Activated T-cell treated with anti-CD3 and anti-CD28 coated beads, Interleukin-2, amount 50 U/mL, for 1 hour (primary cell): ENCODE measurements around the gene RAB27A.

Source experiments
- DNase-seq: peaks from one replicate; pipeline ENCODE4 v3.0.0-alpha.2; 2020

The RAB27A gene

GRCh38 chr15:55221090-55222011 is 68.3 kb downstream of the RAB27A start:
- peak; percentile 26 for DNase-seq

DNA sequence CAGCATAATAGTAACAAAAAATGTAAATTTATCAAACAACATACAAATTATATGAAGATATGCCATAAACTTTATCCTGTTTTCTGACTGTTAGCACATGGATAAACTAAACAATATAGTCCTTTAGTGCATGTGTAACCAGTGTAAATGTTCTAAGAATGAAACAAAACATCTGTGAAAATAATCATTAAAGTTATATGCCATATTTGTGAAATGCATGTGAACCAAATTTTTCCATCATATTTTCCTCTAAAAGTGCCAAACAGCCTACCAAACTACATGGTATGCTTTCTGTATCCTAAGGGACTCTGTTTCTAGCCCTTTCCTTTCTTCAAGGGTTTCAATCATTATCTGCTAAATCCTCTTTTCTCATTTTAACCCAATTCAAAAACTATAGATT is 69.0 kb downstream of the RAB27A start:
- DNase-seq: no peak

GRCh38 chr15:55218056-55218455 is 71.6 kb downstream of the RAB27A start:
- no peak for DNase-seq

DNA sequence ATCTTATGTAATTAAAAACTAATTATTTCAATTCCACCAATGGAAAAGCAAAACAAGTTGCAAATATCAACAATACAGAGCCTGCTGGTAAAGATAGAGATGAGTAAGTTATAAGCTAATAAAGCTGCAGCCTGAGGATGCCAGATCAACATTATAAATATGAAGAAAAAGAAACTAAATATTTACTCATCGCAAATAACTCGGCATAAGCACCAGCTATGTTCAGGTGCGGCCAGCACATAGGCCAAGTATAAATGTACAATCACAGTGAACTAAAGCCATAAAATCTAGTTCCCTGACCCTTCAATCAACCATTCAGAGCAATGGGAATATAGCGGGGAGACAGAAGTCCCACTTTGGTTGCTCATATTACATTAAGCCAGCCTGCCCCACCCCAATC is 85.1 kb downstream of the RAB27A start:
- no peak for DNase-seq

DNA sequence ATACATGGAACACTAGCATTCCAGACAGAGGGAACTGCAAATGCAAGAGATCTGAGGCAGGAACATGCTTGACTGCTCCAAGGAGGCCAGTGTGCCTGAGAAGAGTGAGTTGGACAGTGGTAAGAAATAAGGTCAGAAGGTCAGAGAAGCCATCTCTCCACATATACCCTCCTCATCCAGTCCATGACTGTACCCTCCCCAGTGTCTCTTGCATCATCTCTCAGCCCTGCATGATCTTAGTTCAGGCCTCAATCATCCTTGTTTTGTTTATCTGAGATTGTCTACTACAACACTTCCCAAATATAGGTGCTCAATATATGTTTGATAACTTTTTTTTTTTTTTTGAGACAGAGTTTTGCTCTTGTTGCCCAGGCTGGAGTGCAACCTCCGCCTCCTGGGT is 87.4 kb downstream of the RAB27A start:
- DNase-seq: no peak

DNA sequence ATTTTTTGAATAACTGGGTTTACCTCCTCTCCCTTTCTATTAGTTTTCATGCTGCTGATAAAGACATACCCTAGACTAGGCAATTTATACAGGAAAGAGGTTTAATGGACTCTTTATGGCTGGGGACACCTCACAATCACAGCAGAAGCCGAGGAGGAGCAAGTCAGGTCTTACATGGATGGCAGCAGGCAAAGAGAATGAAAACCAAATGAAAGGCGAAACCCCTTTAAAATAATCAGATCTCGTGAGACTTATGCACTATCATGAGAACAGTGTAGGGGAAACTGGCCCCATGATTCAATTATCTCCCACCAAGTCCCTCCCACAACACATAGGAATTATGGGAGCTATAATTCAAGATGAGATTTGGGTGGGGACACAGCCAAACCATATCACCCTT is 90.9 kb downstream of the RAB27A start:
- DNase-seq: no peak

GRCh38 chr15:55197719-55198118 is 91.9 kb downstream of the RAB27A start:
- DNase-seq: no peak

DNA sequence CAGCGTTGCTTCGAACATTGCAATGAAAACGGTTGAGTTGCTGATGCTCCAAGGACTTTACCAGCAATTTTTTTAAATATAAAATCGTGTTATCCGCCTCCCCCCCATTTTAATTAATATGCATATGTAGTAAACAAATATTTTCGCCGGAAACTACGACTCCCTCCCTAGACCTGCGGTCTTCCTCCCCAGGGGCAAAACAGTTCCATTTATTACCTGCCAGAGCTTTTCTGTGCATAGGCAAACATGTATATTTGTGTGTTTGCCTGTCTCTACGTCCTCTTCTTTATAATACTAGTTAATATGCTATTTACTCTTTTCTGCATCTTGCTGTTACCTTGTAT is 92.3 kb downstream of the RAB27A start:
- DNase-seq: no peak

GRCh38 chr15:55196458-55197361 is 92.9 kb downstream of the RAB27A start, which contains the start of gene RSL24D1:
Gene RSL24D1, minus strand, starts transcription at chr15:55196941. Its CDS starts 51 bp downstream, at chr15:55196890.
- peak; percentile 91 for DNase-seq

DNA sequence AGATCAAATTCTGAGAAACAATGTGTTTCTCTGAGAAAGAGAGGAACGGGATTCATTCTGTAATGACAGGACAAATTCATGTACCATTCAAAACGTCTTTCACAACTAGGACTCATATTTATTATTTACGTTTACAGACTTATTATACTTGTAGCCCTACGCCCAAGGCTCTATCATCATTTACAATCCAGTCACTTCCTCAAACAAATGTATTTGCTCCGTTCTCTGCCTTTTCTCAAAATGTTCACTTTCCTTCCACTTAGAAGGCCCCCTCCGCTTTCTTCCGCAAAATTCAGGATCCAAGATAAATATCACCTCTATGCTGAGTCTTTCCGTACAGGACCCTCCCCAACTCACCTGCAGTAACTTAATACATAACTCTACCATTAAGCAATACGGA is 93.6 kb downstream of the RAB27A start:
- DNase-seq: no peak

- DNase-seq: no peak
Observed at GRCh38 chr15:55194256-55194655, 95.4 kb downstream of the RAB27A start.

DNA sequence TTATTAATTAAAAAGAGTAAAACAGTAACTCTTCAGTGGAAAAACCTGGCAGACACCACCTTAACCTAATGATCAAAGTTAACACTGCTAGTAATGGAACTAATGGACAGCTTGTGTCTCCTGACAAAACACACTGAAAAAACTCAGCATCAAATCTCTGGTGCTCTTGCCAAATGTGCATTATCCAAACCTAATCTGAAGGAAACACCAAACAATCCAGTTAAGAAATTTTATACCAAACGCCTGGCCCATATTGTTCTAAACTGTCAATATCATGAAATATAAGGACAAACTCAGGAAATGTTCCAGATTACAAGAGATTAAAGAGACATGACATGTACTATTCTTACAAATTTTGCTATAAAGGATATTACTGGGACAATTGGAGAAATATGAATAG is 103.3 kb downstream of the RAB27A start:
- DNase-seq: no peak

DNA sequence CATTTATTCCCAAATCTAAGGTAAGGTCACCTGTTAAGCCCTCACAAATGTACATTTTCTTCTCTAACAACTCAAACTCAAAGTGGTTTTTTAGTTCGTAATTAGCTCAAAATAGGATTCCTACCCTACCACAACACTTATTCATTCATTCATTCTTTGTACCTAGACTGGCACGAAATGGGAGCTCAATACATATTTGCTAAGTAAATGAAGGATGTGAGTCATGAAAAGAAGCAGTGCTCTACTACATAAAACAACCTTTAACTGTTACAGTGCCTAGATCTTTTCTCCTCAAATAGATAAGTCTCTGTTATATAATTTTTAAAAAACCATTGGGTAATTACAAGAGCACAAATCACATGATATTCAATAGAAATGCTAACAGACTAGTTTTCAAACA is 105.9 kb downstream of the RAB27A start:
- no peak for DNase-seq

DNA sequence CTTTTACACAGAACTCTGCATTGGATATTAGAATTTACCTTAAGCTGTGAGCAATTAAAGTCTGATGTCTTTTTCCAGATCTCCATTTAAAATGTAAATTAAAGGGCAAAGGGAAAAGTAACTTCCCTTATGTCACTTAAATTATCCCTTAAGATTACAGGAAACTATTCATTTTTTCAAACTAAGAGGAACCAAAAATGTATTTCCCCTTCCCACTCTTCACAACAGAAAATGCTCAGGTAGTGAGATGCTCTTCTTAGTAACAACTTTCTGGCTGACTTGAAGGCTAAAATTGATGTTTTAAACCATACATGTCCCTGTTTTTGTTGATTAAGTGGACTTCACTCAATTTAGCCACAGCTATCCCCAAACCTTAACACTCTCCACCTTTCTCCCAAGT is 110.5 kb downstream of the RAB27A start:
- no peak for DNase-seq

- no peak for DNase-seq
Observed at GRCh38 chr15:55170361-55170760, 119.3 kb downstream of the RAB27A start.

- DNase-seq: peak; percentile 46
Observed at GRCh38 chr15:55168350-55168974, 121.2 kb downstream of the RAB27A start.

- DNase-seq: no peak
Observed at GRCh38 chr15:55164284-55164683, 125.3 kb downstream of the RAB27A start.
